Loucy (cell line): Measurements from ENCODE around the gene TENT4A.

Experiments
- H2AFZ ChIP-seq: fragments of 200-600 bp; sonication (generic); 2 replicates; pipeline ENCODE4 v1.6.0; 2016; ENCODE audit warnings: antibody characterized with exemption, mild to moderate bottlenecking, low read length, moderate library complexity
- H3F3A ChIP-seq: fragments of 200-600 bp; 2 replicates; pipeline ENCODE4 v1.6.0; 2016; ENCODE audit warnings: antibody characterized with exemption, low read depth, mild to moderate bottlenecking
- H3K27me3 ChIP-seq: fragments of 200-600 bp; sonication (generic); 2 replicates; pipeline ENCODE4 v1.6.1; 2014; ENCODE audit warnings: low read length, mild to moderate bottlenecking; ENCODE audit not compliant: insufficient read depth, poor library complexity, severe bottlenecking
- H3K36me3 ChIP-seq: fragments of 200-600 bp; sonication (generic); 2 replicates; pipeline ENCODE4 v1.6.1; 2016; ENCODE audit warnings: low read length; ENCODE audit not compliant: insufficient read depth
- H3K4me1 ChIP-seq: fragments of 200-600 bp; sonication (generic); 2 replicates; pipeline ENCODE4 v1.5.1; 2014; ENCODE audit warnings: low read length, mild to moderate bottlenecking; ENCODE audit not compliant: insufficient read depth, poor library complexity, severe bottlenecking
- H3K4me2 ChIP-seq: fragments of 200-600 bp; sonication (generic); 2 replicates; pipeline ENCODE4 v1.6.0; 2014; ENCODE audit warnings: antibody characterized with exemption, low read length, low read depth, mild to moderate bottlenecking; ENCODE audit not compliant: poor library complexity, severe bottlenecking
- H3K4me3 ChIP-seq: fragments of 200-600 bp; sonication (generic); 2 replicates; pipeline ENCODE4 v1.5.1; 2014; ENCODE audit warnings: low read length, mild to moderate bottlenecking, mixed read lengths; ENCODE audit not compliant: poor library complexity, severe bottlenecking
- H3K79me2 ChIP-seq: fragments of 200-600 bp; sonication (generic); 2 replicates; pipeline ENCODE4 v1.6.1; 2014; ENCODE audit warnings: low read length; ENCODE audit not compliant: insufficient read depth
- H3K9ac ChIP-seq: fragments of 200-600 bp; sonication (generic); 2 replicates; pipeline ENCODE4 v1.6.0; 2014; ENCODE audit warnings: mild to moderate bottlenecking, low read depth, low read length, moderate library complexity; ENCODE audit not compliant: poor library complexity, severe bottlenecking
- H3K9me2 ChIP-seq: fragments of 200-600 bp; sonication (generic); replicated peaks from 2 replicates; pipeline ENCODE4 v1.6.1; 2016; ENCODE audit warnings: low read depth, low read length, mixed read lengths
- H3K9me3 ChIP-seq: fragments of 200-600 bp; sonication (generic); 2 replicates; pipeline ENCODE4 v1.6.1; 2014; ENCODE audit warnings: mild to moderate bottlenecking, antibody characterized with exemption, low read length, low read depth; ENCODE audit not compliant: insufficient read depth
- H4K20me1 ChIP-seq: fragments of 200-600 bp; sonication (generic); 2 replicates; pipeline ENCODE4 v1.6.0; 2014; ENCODE audit warnings: antibody characterized with exemption, low read length, mild to moderate bottlenecking; ENCODE audit not compliant: insufficient read depth, poor library complexity, severe bottlenecking
- EZH2phosphoT487 ChIP-seq: fragments of 200-600 bp; IDR thresholded peaks from 2 replicates; pipeline ENCODE4 v1.6.1; 2018; ENCODE audit warnings: antibody characterized with exemption, mild to moderate bottlenecking, moderate library complexity, borderline replicate concordance
- TF ChIP-seq, protein P1 (sequence below): fragments of 200-600 bp; sonication (generic); conservative IDR thresholded peaks from 2 replicates; pipeline ENCODE4 v1.5.1; 2014; ENCODE audit warnings: mild to moderate bottlenecking, antibody characterized with exemption, low read length

TENT4A gene

DNA sequence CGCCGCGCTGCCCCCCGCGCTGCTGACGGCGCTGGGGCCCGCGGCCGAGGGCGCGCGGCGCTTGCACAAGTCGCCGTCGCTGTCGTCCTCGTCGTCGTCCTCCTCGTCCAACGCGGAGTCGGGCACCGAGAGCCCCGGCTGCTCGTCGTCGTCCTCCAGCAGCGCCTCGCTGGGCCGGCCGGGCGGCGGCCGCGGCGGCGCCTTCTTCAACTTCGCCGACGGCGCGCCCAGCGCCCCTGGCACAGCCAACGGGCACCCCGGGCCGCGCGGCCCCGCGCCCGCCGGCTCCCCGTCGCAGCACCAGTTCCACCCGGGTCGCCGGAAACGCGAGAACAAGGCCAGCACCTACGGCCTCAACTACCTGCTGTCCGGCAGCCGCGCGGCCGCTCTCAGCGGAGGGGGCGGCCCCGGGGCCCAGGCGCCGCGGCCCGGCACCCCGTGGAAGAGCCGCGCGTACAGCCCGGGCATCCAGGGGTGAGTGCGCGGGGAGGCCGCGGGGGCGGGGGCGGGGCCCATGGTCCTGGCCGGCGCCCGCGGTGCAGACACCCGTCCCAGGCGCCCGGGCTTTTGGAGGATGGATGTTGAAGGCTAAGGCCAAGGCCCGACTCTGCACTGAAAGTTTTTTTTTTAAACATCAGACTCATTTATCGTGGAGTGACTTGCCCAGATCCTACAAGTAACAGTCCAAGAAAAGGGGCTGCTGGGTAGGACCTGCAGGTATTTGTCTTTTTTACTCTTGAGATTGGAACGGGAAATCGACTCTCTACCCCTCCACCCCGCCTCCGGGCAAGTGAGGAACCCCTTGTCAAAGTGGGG, 1.2 kb downstream of the TENT4A start:
- TF ChIP-seq EZH2phosphoT487: no peak
- TF ChIP-seq, protein P1, sequence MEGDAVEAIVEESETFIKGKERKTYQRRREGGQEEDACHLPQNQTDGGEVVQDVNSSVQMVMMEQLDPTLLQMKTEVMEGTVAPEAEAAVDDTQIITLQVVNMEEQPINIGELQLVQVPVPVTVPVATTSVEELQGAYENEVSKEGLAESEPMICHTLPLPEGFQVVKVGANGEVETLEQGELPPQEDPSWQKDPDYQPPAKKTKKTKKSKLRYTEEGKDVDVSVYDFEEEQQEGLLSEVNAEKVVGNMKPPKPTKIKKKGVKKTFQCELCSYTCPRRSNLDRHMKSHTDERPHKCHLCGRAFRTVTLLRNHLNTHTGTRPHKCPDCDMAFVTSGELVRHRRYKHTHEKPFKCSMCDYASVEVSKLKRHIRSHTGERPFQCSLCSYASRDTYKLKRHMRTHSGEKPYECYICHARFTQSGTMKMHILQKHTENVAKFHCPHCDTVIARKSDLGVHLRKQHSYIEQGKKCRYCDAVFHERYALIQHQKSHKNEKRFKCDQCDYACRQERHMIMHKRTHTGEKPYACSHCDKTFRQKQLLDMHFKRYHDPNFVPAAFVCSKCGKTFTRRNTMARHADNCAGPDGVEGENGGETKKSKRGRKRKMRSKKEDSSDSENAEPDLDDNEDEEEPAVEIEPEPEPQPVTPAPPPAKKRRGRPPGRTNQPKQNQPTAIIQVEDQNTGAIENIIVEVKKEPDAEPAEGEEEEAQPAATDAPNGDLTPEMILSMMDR: no peak
- peak overlapping the region; percentile 75 for H3K9ac ChIP-seq
- H3K36me3 ChIP-seq: peaks cover 8% of the 10 kb centered on the region; the same call in 1 of the 2 replicates
- peaks cover 51% of the 10 kb centered on the region for H4K20me1 ChIP-seq
- no peak overlapping the region for H2AFZ ChIP-seq
- peaks cover 54% of the 10 kb centered on the region for H3K79me2 ChIP-seq
- no peaks in the 10 kb centered on the region for H3K9me2 ChIP-seq
- peaks cover 45% of the 10 kb centered on the region for H3K4me1 ChIP-seq
- H3K9me3 ChIP-seq: no peaks in the 10 kb centered on the region
- H3K4me3 ChIP-seq: peak overlapping the region; percentile 93
- H3K27me3 ChIP-seq: no peaks in the 10 kb centered on the region
- H3F3A ChIP-seq: no peaks in the 10 kb centered on the region
- H3K4me2 ChIP-seq: peak overlapping the region; percentile 98

DNA sequence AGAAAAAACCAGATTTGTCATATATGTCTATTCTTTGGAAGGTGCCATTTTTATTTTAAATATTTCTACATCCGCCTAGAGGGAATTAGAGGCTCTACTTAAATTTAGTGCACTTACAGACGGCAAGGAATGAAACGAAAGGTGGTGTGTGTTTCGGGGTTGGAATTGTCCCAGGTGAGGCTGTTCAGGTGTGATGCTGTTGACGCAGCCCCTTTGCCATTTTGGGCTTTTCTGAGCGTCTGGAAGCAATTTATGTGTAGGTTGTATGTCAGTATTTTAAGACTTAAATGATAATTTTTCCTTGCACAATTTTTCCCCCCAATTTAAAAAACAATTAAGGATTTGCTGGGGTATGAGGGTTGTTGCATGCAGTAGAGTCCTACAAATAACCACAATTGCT, 2.0 kb downstream of the TENT4A start:
- Histone ChIP-seq H3K9me3 (no peaks in the 10 kb centered on the region), H3K9me2 (no peaks in the 10 kb centered on the region), H3K4me2 (peak overlapping the region; percentile 98), H3K4me1 (peaks cover 52% of the 10 kb centered on the region), H2AFZ (no peak overlapping the region), H3F3A (no peaks in the 10 kb centered on the region), H3K4me3 (peak overlapping the region; percentile 93), H3K36me3 (peaks cover 11% of the 10 kb centered on the region; the same call in 1 of the 2 replicates), H4K20me1 (peaks cover 59% of the 10 kb centered on the region), H3K27me3 (no peaks in the 10 kb centered on the region), H3K9ac (peak overlapping the region; percentile 75), H3K79me2 (peaks cover 62% of the 10 kb centered on the region)
- TF ChIP-seq EZH2phosphoT487: no peak
- TF ChIP-seq, protein P1: no peak

DNA sequence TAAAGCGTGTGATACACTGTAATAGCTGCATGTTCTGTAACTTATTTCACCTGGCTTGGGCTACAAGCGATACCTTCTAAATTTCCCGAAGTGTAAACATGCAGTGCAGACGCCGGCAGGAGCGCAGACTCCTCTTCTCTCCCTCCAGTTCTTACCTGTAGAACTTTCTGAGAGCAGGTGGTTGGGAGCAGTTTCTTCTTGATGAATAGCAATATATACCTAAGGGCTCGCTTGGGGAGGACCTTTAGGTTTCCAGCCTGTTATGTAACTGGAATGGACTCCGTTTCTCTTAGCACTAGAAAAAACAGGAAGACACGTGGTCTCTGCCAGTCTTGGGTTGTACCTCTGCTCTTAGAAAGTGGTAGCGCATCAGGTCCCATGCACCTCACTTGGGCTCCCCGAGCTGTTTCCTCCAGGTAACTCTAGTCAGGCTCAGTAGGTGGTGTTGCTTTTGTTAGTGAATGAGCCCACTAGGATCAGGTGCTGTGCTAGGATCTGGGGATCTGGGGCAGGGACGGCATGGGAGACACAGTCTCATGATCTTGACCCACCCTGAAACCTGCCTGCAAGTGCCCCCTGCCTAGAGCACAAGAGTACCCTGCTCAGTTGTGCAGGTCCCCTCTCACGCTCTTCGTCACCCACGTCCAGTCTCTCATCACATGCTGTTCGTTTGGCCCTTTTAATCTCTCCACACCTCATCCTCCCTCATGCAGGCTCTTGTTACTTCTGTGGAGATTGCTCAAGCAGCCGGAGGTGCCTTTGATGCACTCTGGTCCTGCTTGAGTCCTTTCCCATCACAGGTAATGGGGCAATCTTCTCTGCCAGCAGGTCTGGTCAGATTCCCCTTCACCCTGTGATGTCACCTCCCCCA, 2.8 kb downstream of the TENT4A start:
- H3K79me2 ChIP-seq: peaks cover 69% of the 10 kb centered on the region
- no peaks in the 10 kb centered on the region; the same call in 1 of the 2 replicates for H3F3A ChIP-seq
- H3K27me3 ChIP-seq: no peaks in the 10 kb centered on the region
- H3K4me2 ChIP-seq: peak overlapping the region; percentile 98
- H3K4me3 ChIP-seq: peak overlapping the region; percentile 93
- H2AFZ ChIP-seq: no peak overlapping the region
- no peaks in the 10 kb centered on the region for H3K9me3 ChIP-seq
- H3K4me1 ChIP-seq: peaks cover 52% of the 10 kb centered on the region
- peaks cover 66% of the 10 kb centered on the region for H4K20me1 ChIP-seq
- TF ChIP-seq, protein P1: no peak
- TF ChIP-seq EZH2phosphoT487: no peak
- H3K9me2 ChIP-seq: no peaks in the 10 kb centered on the region
- peak overlapping the region; percentile 75 for H3K9ac ChIP-seq
- H3K36me3 ChIP-seq: peaks cover 11% of the 10 kb centered on the region; the same call in 1 of the 2 replicates
